Stomach (tissue), 9 donors: Measurements from ENCODE around the gene FBLN7. TPM values are rescaled to one million over a fixed set of nuclear protein-coding genes. Genes with fewer than 3 reads are reported as not detected.

ENCODE experiments used
- DNase-seq, 2 donors: peaks; one replicate each; pipeline versions ENCODE4 v3.0.0 to v3.0.0-alpha.2; 2013 to 2019
- H3K27ac ChIP-seq, 5 donors: fragments of 200-600 bp in 4 of 5; sonication (generic) in 4 of 5; one replicate each; pipeline ENCODE4 v1.5.1; 2013 to 2019; ENCODE audit warnings: mild to moderate bottlenecking in 1 of 5, moderate library complexity in 1 of 5
- H3K27me3 ChIP-seq, 3 donors: fragments of 200-600 bp; sonication (generic); one replicate each; pipeline ENCODE4 v1.5.1; 2017 to 2019; ENCODE audit warnings: mixed run types in 1 of 3
- H3K36me3 ChIP-seq, 4 donors: fragments of 200-600 bp; sonication (generic); 1 replicate in 3 of 4; 2 replicates in 1 of 4; pipeline ENCODE4 v1.5.1; 2016 to 2019
- H3K4me1 ChIP-seq, 4 donors: fragments of 200-600 bp; sonication (generic); one replicate each; pipeline ENCODE4 v1.5.1; 2016 to 2019
- H3K4me3 ChIP-seq, 4 donors: fragments of 200-600 bp; sonication (generic) in 3 of 4; one replicate each; pipeline ENCODE4 v1.5.1; 2016 to 2019; ENCODE audit warnings: mild to moderate bottlenecking in 1 of 4
- H3K9me3 ChIP-seq, 4 donors: fragments of 200-600 bp; sonication (generic); one replicate each; pipeline ENCODE4 v1.5.1; 2016 to 2019
- CTCF ChIP-seq, 7 experiments: fragments of 450-650 bp in 4 of 7; fragments of 200-600 bp in 3 of 7; sonication (generic) in 3 of 7; IDR thresholded peaks; one replicate each; pipeline ENCODE4 v1.5.1; 2016 to 2019; ENCODE audit warnings: antibody characterized with exemption in 7 of 7, control low read depth in 2 of 7, mild to moderate bottlenecking in 1 of 7
- EP300 ChIP-seq: sonication (generic); formaldehyde crosslinking; IDR thresholded peaks from one replicate; pipeline ENCODE4 v1.6.1; 2017; ENCODE audit warnings: antibody characterized with exemption
- POLR2A ChIP-seq, 4 donors: fragments of 450-650 bp; IDR thresholded peaks; one replicate each; pipeline ENCODE4 v1.6.1; 2016; ENCODE audit warnings: antibody characterized with exemption in 4 of 4, control low read depth in 2 of 4, mild to moderate bottlenecking in 1 of 4, moderate library complexity in 1 of 4
- POLR2AphosphoS5 ChIP-seq, 3 donors: sonication (generic); formaldehyde crosslinking; IDR thresholded peaks; one replicate each; pipeline ENCODE4 v1.6.1; 2016; ENCODE audit warnings: antibody characterized with exemption in 3 of 3
- WGBS, 5 donors: extraction: QIAGEN DNeasy Blood & Tissue Kit in 3 of 5; methylation state at CpG; one replicate each; pipeline versions ENCODE4 v1.1.5 to v1.1.7; 2013 to 2018; 5-methylcytosine and 5-hydroxymethylcytosine counted together
- intact Hi-C: fragments of 100-400 bp; cut with DNase I; formaldehyde crosslinking; loops from one replicate; pipeline ENCODE4 v1.15.1; 2023; ENCODE audit warnings: low total_unique reads
- polyA plus RNA-seq, 3 donors: library from polyadenylated mRNA; stranded (reverse); fragments of 200-250 nt; gene quantifications; one replicate each; pipeline ENCODE4 v1.2.3, GENCODE V29; 2013
- total RNA-seq, 5 donors: library from RNA; depleted of rRNA; stranded (reverse); fragments of >200 nt; gene quantifications; one replicate each; pipeline versions ENCODE4 v1.1.0 to v1.2.3, GENCODE V29; 2014 to 2016
- donor health status: healthy with polysubstance abuse.
- donor health status: Bipolar disorder and iron deficiency.
- donor health status: healthy.

FBLN7 gene
- total and polyA plus RNA-seq, 8 donors: 0.40 to 5.1 (median 2.0) TPM; not detected in 1

DNA sequence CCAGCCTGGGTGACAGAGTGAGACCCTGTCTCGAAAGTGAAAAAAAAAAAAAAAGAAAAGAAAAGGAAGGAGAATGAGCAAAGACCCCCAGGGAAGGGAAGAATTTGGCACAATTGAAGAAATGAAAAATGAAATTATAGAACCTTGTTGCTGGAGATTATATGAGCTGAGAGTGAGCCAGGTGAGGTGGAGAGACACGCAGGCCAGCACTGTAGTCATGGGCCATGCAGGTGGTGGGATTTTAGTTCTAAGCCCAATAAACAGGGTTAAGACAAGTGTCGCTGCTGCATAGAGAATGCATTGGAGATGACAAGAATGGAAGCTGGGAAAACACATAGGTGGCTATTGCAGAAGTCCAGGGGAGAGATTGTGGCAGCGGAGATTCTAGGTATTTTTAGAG, 32.3 kb downstream of the FBLN7 start:
- TF ChIP-seq CTCF (IDR thresholded peaks at IDR 0.05) (no peak), EP300 (no peak), POLR2A (IDR thresholded peaks at IDR 0.05) (no peak), POLR2AphosphoS5 (IDR thresholded peaks at IDR 0.05) (no peak)
- intact Hi-C loops: no loop called here
- H3K27ac ChIP-seq: no peak overlapping the region
- no peak for DNase-seq
- no peaks in the 10 kb centered on the region for H3K4me1 ChIP-seq
- 93 to 97% (median 95%) methylated on average over 4 of the region's 4 CpGs for WGBS, 5 donors
- no peak overlapping the region for H3K4me3 ChIP-seq
- no peaks in the 10 kb centered on the region for H3K9me3 ChIP-seq
- no peaks in the 10 kb centered on the region for H3K27me3 ChIP-seq
- H3K36me3 ChIP-seq: no peaks in the 10 kb centered on the region

DNA sequence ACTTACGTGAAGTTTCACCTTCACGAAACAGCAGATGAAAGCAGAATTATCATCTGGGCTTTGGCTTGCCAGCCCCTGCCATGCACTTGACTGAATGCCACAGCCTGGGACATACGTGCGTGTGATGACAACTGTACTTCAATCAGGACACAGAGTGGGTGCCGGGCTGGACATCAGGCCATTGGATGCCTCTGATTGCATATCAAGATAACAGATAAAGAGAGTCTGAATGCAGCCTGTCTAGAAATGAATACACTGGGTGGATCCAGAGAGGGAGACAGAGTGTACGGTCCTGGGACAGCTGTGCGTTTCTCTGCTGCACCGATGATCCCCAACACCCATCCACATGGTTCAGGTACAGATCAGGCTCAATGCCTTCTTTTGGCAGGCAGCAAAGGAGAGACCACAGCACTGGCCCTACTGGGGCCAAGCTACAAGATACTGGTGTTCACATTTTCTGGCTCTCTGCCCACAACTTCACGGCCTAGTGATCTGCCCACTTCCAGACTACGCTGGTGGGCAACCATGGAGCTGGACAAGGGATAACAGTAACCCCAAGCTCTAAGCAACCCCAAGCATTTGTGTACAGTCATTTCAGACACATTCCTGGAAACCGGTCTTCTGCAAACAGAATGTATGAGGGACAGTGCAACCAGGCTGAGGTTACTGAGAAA, 35.6 kb downstream of the FBLN7 start:
- DNase-seq: no peak
- intact Hi-C loops: no loop called here
- 86 to 93% (median 92%) methylated on average over 11 of the region's 11 CpGs for WGBS, 5 donors
- no peaks in the 10 kb centered on the region for H3K36me3 ChIP-seq
- no peak overlapping the region for H3K27ac ChIP-seq
- H3K4me1 ChIP-seq: no peaks in the 10 kb centered on the region
- H3K27me3 ChIP-seq: peaks cover 0 to 12% (median 0%) of the 10 kb centered on the region in 3 donors
- TF ChIP-seq CTCF (IDR thresholded peaks at IDR 0.05): no peak
- TF ChIP-seq POLR2AphosphoS5 (IDR thresholded peaks at IDR 0.05): no peak
- TF ChIP-seq POLR2A (IDR thresholded peaks at IDR 0.05): no peak
- no peak for TF ChIP-seq EP300
- H3K9me3 ChIP-seq: no peaks in the 10 kb centered on the region
- no peak overlapping the region for H3K4me3 ChIP-seq

DNA sequence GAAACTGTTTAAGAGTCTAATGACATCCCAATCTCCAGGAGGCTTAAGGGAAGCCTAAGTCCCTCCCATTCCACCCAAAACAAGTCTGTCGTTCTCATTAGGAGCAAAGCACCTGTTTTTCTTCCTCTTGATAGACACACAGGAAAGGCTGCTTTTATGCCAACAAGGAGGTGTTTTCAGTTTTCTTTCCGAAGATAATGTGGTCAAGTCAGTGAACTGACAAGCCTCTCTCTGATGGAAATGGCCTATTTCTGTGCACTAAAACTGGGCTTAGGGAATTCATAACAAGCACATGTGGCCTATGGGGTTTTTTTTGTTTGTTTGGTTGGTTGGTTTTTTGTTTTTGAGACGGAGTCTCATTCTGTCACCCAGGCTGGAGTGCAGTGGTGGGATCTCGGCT, 36.2 kb downstream of the FBLN7 start:
- no peak for TF ChIP-seq CTCF (IDR thresholded peaks at IDR 0.05)
- no peak for TF ChIP-seq EP300
- TF ChIP-seq POLR2AphosphoS5 (IDR thresholded peaks at IDR 0.05): no peak
- TF ChIP-seq POLR2A (IDR thresholded peaks at IDR 0.05): no peak
- 76 to 80% (median 78%) methylated on average over 4 of the region's 4 CpGs for WGBS, 5 donors
- peaks cover 0 to 2% (median 0%) of the 10 kb centered on the region in 4 donors for H3K9me3 ChIP-seq
- no peak overlapping the region for H3K27ac ChIP-seq
- H3K36me3 ChIP-seq: no peaks in the 10 kb centered on the region
- no peaks in the 10 kb centered on the region for H3K4me1 ChIP-seq
- H3K4me3 ChIP-seq: no peak overlapping the region
- H3K27me3 ChIP-seq: peaks cover 0 to 14% (median 0%) of the 10 kb centered on the region in 3 donors
- DNase-seq: no peak
- intact Hi-C loops: no loop called here

DNA sequence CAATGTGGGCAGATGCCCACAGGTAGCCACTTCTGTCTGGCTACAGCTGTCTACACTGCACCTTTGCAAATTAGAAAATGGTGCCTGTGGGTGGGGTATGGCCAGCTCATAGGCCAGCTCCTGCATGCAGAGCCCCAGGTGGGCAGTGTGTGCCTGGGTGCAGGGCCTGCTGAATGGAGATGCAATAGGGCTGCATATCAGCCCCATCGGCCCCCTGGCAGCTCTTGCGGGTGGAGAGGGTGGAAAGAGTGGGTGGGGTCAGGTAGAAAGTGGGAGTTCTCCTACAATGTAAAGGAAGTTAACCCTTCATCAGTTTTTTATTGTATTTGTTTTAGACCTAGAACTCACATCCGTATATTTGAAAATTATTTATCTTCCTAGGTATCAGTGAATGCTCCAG, 37.1 kb downstream of the FBLN7 start:
- intact Hi-C loops: no loop called here
- 78 to 88% (median 83%) methylated on average over 3 of the region's 3 CpGs for WGBS, 5 donors
- TF ChIP-seq POLR2A (IDR thresholded peaks at IDR 0.05) (no peak), EP300 (no peak), CTCF (IDR thresholded peaks at IDR 0.05) (no peak), POLR2AphosphoS5 (IDR thresholded peaks at IDR 0.05) (no peak)
- no peak overlapping the region for H3K4me3 ChIP-seq
- H3K27ac ChIP-seq: no peak overlapping the region
- no peak for DNase-seq
- no peaks in the 10 kb centered on the region for H3K4me1 ChIP-seq
- peaks cover 0 to 4% (median 0%) of the 10 kb centered on the region in 4 donors for H3K9me3 ChIP-seq
- no peaks in the 10 kb centered on the region for H3K36me3 ChIP-seq
- H3K27me3 ChIP-seq: peaks cover 0 to 22% (median 0%) of the 10 kb centered on the region in 3 donors
